ENCODE measurements around the gene EGR2.

- TF ChIP-seq, protein P1, sequence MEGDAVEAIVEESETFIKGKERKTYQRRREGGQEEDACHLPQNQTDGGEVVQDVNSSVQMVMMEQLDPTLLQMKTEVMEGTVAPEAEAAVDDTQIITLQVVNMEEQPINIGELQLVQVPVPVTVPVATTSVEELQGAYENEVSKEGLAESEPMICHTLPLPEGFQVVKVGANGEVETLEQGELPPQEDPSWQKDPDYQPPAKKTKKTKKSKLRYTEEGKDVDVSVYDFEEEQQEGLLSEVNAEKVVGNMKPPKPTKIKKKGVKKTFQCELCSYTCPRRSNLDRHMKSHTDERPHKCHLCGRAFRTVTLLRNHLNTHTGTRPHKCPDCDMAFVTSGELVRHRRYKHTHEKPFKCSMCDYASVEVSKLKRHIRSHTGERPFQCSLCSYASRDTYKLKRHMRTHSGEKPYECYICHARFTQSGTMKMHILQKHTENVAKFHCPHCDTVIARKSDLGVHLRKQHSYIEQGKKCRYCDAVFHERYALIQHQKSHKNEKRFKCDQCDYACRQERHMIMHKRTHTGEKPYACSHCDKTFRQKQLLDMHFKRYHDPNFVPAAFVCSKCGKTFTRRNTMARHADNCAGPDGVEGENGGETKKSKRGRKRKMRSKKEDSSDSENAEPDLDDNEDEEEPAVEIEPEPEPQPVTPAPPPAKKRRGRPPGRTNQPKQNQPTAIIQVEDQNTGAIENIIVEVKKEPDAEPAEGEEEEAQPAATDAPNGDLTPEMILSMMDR (IDR thresholded peaks at IDR 0.05): no peak
- no peak for TF ChIP-seq POLR2A (IDR thresholded peaks at IDR 0.05)
Observed at GRCh38 chr10:62816076-62816330, 163 bp downstream of the EGR2 start.

All from thyroid gland (tissue), 4 donors.